SK-N-SH (cell line): ENCODE data around the gene ZCCHC17. TPM values are rescaled to one million over a fixed set of nuclear protein-coding genes. Genes with fewer than 3 reads are reported as not detected.

Experiments
- CTCF ChIA-PET: fragments of 300-600, 350-600 bp; formaldehyde crosslinking; extraction: SDS; loops from one replicate; lab custom pipeline; 2021; lab: Yijun Ruan, JAX
- POLR2A ChIA-PET: fragments of 350-600 bp; sonication (Branson Sonifier 250); formaldehyde crosslinking; extraction: SDS; loops from one replicate; lab custom pipeline; 2020; ENCODE audit warnings: antibody characterized with exemption, inconsistent platforms; lab: Yijun Ruan, JAX
- DNase-seq: peaks from one replicate; pipeline ENCODE4 v3.0.0; 2012
- H2AFZ ChIP-seq: fragments of 200-600 bp; sonication (generic); 2 replicates; pipeline ENCODE4 v1.8.1; 2016; ENCODE audit warnings: antibody characterized with exemption, mild to moderate bottlenecking, low read depth
- H3F3A ChIP-seq: fragments of 200-600 bp; sonication (generic); replicated peaks from 2 replicates; pipeline ENCODE3; 2016; ENCODE audit warnings: antibody characterized with exemption, mild to moderate bottlenecking; ENCODE audit not compliant: insufficient read depth
- H3K27ac ChIP-seq, 2 experiments: fragments of 200-500 bp in 1 of 2; fragments of 200-600 bp in 1 of 2; sonication (Bioruptor generic) in 1 of 2; sonication (generic), shearing (Covaris generic) in 1 of 2; 2 replicates each; pipeline versions ENCODE4 v1.5.1 to v1.6.1; 2014 to 2016; ENCODE audit warnings: low read depth in 2 of 2, inconsistent platforms in 1 of 2, low read length in 1 of 2, mild to moderate bottlenecking in 1 of 2, mixed read lengths in 1 of 2
- H3K27me3 ChIP-seq: fragments of 200-600 bp; sonication (generic), shearing (Covaris generic); 2 replicates; pipeline ENCODE4 v1.6.1; 2016; ENCODE audit warnings: mixed run types; ENCODE audit not compliant: insufficient read depth
- H3K36me3 ChIP-seq, 2 experiments: fragments of 200-500 bp in 1 of 2; fragments of 200-600 bp in 1 of 2; sonication (Bioruptor generic) in 1 of 2; sonication (generic) in 1 of 2; replicated peaks in 1 of 2; 2 replicates each; pipeline versions ENCODE3 to v1.5.1; 2014 to 2016; ENCODE audit warnings: low read length in 1 of 2, mild to moderate bottlenecking in 1 of 2; ENCODE audit not compliant: insufficient read depth in 2 of 2, control insufficient read depth in 1 of 2
- H3K4me1 ChIP-seq, 2 experiments: fragments of 200-500 bp in 1 of 2; fragments of 200-600 bp in 1 of 2; sonication (Bioruptor generic) in 1 of 2; sonication (generic), shearing (Covaris generic) in 1 of 2; 2 replicates each; pipeline versions ENCODE4 v1.5.1 to v1.6.1; 2014 to 2016; ENCODE audit warnings: low read depth in 1 of 2, low read length in 1 of 2, mixed run types in 1 of 2; ENCODE audit not compliant: insufficient read depth in 2 of 2, control insufficient read depth in 1 of 2
- H3K4me2 ChIP-seq: fragments of 200-600 bp; sonication (generic), shearing (Covaris generic); 2 replicates; pipeline ENCODE4 v1.6.1; 2017; ENCODE audit warnings: mixed run types
- H3K4me3 ChIP-seq, 2 experiments: fragments of 200-500 bp in 1 of 2; fragments of 200-600 bp in 1 of 2; sonication (Bioruptor generic) in 1 of 2; sonication (generic), shearing (Covaris generic) in 1 of 2; 2 replicates each; pipeline versions ENCODE4 v1.5.1 to v1.8.1; 2014 to 2016; ENCODE audit warnings: low read depth in 2 of 2, inconsistent platforms in 1 of 2, low read length in 1 of 2, mild to moderate bottlenecking in 1 of 2, mixed read lengths in 1 of 2, moderate library complexity in 1 of 2
- H3K79me2 ChIP-seq: fragments of 200-600 bp; sonication (generic); 2 replicates; pipeline ENCODE4 v1.8.1; 2017; ENCODE audit warnings: mild to moderate bottlenecking; ENCODE audit not compliant: insufficient read depth
- H3K9ac ChIP-seq: fragments of 200-600 bp; sonication (generic); 2 replicates; pipeline ENCODE4 v1.6.1; 2017; ENCODE audit warnings: mixed run types
- H3K9me2 ChIP-seq: fragments of 200-600 bp; sonication (generic); 2 replicates; pipeline ENCODE4 v1.6.1; 2017; ENCODE audit warnings: mixed run types
- H3K9me3 ChIP-seq: fragments of 200-600 bp; sonication (generic); 2 replicates; pipeline ENCODE4 v1.6.1; 2017; ENCODE audit warnings: mixed run types, mild to moderate bottlenecking, moderate library complexity
- H4K20me1 ChIP-seq: fragments of 200-600 bp; sonication (generic); 2 replicates; pipeline ENCODE4 v1.6.1; 2017; ENCODE audit warnings: mild to moderate bottlenecking, mixed run types; ENCODE audit not compliant: insufficient read depth
- CHD2 ChIP-seq: fragments of 150-350 bp; IDR thresholded peaks from 2 replicates; pipeline ENCODE4 v1.6.1; 2018; ENCODE audit warnings: low read length; ENCODE audit not compliant: partially characterized antibody
- CTCF ChIP-seq: fragments of 200-600 bp; sonication (generic); IDR thresholded peaks from 2 replicates; pipeline ENCODE4 v1.6.1; 2017; ENCODE audit warnings: antibody characterized with exemption, mild to moderate bottlenecking, moderate library complexity
- ELF1 ChIP-seq: IDR thresholded peaks from 2 replicates; pipeline ENCODE4 v1.4.0; 2012
- FOXJ3 ChIP-seq: sonication (generic); formaldehyde crosslinking; IDR thresholded peaks from 2 replicates; pipeline ENCODE4 v1.5.1; 2020; ENCODE audit warnings: mild to moderate bottlenecking, missing genetic modification reagents
- GABPA ChIP-seq: IDR thresholded peaks from 2 replicates; pipeline ENCODE4 v1.4.0; 2012; ENCODE audit warnings: low read depth, mild to moderate bottlenecking
- MAX ChIP-seq: IDR thresholded peaks from 2 replicates; pipeline ENCODE4 v1.4.0; 2012; ENCODE audit warnings: low read depth
- MEF2A ChIP-seq: IDR thresholded peaks from 2 replicates; pipeline ENCODE4 v1.4.0; 2012; ENCODE audit warnings: low read depth, borderline replicate concordance
- NFIC ChIP-seq: IDR thresholded peaks from 2 replicates; pipeline ENCODE4 v1.4.0; 2012; ENCODE audit warnings: borderline replicate concordance
- PBX3 ChIP-seq: IDR thresholded peaks from 2 replicates; pipeline ENCODE4; 2012
- RCOR1 ChIP-seq: fragments of 150-350 bp; IDR thresholded peaks from 2 replicates; pipeline ENCODE4 v1.6.1; 2017; ENCODE audit warnings: antibody characterized with exemption, low read length
- SMC3 ChIP-seq: IDR thresholded peaks from 2 replicates; pipeline ENCODE4 v1.6.1; 2012; ENCODE audit warnings: low read depth, low read length, improper control_type of control experiment
- ZBTB33 ChIP-seq: IDR thresholded peaks from 2 replicates; pipeline ENCODE4 v1.4.0; 2012; ENCODE audit warnings: low read depth, borderline replicate concordance
- WGBS: methylation state at CpG from one replicate; pipeline ENCODE4 v1.1.6; 2017; ENCODE audit warnings: low lambda C conversion rate; 5-methylcytosine and 5-hydroxymethylcytosine counted together
- polyA plus RNA-seq, 3 experiments: library from polyadenylated mRNA; depleted of rRNA; stranded (reverse); fragments of >200 nt; gene quantifications; 2 replicates each; pipeline ENCODE4 v1.2.3, GENCODE V29; 2012

Gene ZCCHC17
- polyA plus RNA-seq, 1 of the 3 experiments (the other 2 are of a cell fraction), result 25.8 TPM

GRCh38 chr1:31371121-31371959 is 74.5 kb downstream of the ZCCHC17 start:
- Histone ChIP-seq H3K79me2 (no peaks in the 10 kb centered on the region), H2AFZ (no peak overlapping the region), H4K20me1 (no peaks in the 10 kb centered on the region), H3K27me3 (no peaks in the 10 kb centered on the region), H3K9ac (no peak overlapping the region), H3K4me3 (no peak overlapping the region), H3F3A (no peaks in the 10 kb centered on the region), H3K4me1 (peaks cover 0 to 16% of the 10 kb centered on the region in 2 experiments; a peak in 1 of 4 replicates), H3K9me3 (no peaks in the 10 kb centered on the region), H3K4me2 (no peak overlapping the region)
- WGBS, result 92% methylated on average over 9 of the region's 10 CpGs
- POLR2A ChIA-PET, result interaction anchor here (0.6 kb wide), 1 partner anchor 642 kb away, joined by 3 read pairs; the partner anchor contains the start of gene KHDRBS1
- no peak for DNase-seq
- no peak for TF ChIP-seq MEF2A
- TF ChIP-seq ZBTB33, result no peak
- no peak for TF ChIP-seq CTCF
- TF ChIP-seq RCOR1, result no peak
- TF ChIP-seq, all 33 proteins: peak for 0
- H3K9me2 ChIP-seq, result no peaks in the 10 kb centered on the region
- CTCF ChIA-PET, result interaction anchor here (1.6 to 12.3 kb wide), 3 partner anchors 23 to 188 kb away, joined by 5 to 88 read pairs (median 15); no protein-coding TSS in a partner anchor
- no peak overlapping the region for H3K27ac ChIP-seq
- H3K36me3 ChIP-seq, result peaks cover 0 to 9% of the 10 kb centered on the region in 2 experiments

- Histone ChIP-seq H3K9me2 (no peaks in the 10 kb centered on the region), H3K4me1 (peaks cover 0 to 24% of the 10 kb centered on the region in 2 experiments; a peak in 1 of 4 replicates), H3K9me3 (no peaks in the 10 kb centered on the region), H3K4me3 (no peak overlapping the region), H3K27me3 (no peaks in the 10 kb centered on the region), H3K79me2 (no peaks in the 10 kb centered on the region), H3F3A (no peaks in the 10 kb centered on the region), H2AFZ (no peak overlapping the region), H3K9ac (no peak overlapping the region), H3K36me3 (peaks cover 0 to 3% of the 10 kb centered on the region in 2 experiments), H3K4me2 (no peak overlapping the region), H3K27ac (no peak overlapping the region), H4K20me1 (no peaks in the 10 kb centered on the region)
- ChIA-PET POLR2A (no interaction called here), CTCF (interaction anchor here (1.6 to 12.3 kb wide), 3 partner anchors 22 to 189 kb away, joined by 5 to 88 read pairs (median 15); no protein-coding TSS in a partner anchor)
- no peak for DNase-seq
- TF ChIP-seq FOXJ3 (CRISPR knock-in tag) (no peak), MAX (no peak), GABPA (no peak), CTCF (no peak), NFIC (no peak), ELF1 (no peak), CHD2 (no peak), PBX3 (no peak), SMC3 (no peak)
- WGBS, result 93% methylated on average over 3 of the region's 3 CpGs
Observed at GRCh38 chr1:31372051-31372450, 75.2 kb downstream of the ZCCHC17 start.
